ENCODE measurements around the gene FAM240B. TPM values are rescaled to one million over a fixed set of nuclear protein-coding genes. Genes with fewer than 3 reads are reported as not detected.

FAM240B gene
- total and polyA plus RNA-seq, 10 of the 15 experiments (the other 5 are each of a cell fraction or from before 2014, with no cell fraction given): not detected

DNA sequence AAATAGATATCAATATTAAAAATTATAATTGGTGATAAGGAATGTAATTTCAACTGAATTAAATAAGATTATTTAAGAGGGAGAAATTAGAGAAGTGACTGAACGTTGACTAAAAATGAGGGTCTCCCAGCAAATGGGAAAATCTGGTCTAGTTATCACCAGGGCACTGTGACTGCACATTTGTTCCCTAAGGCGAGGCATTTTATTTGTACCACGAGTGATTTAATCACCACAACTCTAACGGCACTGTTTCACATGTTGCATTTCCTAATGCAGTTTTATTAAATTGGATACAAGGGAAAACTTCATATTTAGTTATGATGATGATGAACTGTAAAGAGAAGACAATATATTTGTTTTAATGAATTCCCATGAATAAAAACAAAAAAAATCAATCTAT lies 26.4 kb upstream of the FAM240B start:
- ChIA-PET CTCF (no interaction called here), SMC1A (ENCODE audit: uncharacterized antibody, unreplicated experiment) (no interaction called here), POLR2A (no interaction called here), RAD21 (ENCODE audit: unreplicated experiment) (no interaction called here)
- H3K9ac ChIP-seq (ENCODE audit: control insufficient read depth, insufficient read depth, low read length): no peak overlapping the region
- no peak for TF ChIP-seq POLR2A (IDR thresholded peaks at IDR 0.05; ENCODE audit: low read depth, low read length)
- TF ChIP-seq SPI1 (IDR thresholded peaks at IDR 0.05; ENCODE audit: borderline replicate concordance, insufficient read depth, low read depth, low read length): no peak
- TF ChIP-seq RELA (IDR thresholded peaks at IDR 0.05; ENCODE audit: borderline replicate concordance, partially characterized antibody): no peak
- no peak for TF ChIP-seq RBBP5 (conservative IDR thresholded peaks at IDR 0.05)
- H3K27ac ChIP-seq (ENCODE audit: control insufficient read depth, insufficient read depth): no peak overlapping the region
- WGBS (ENCODE audit: insufficient coverage, insufficient replicate concordance, low lambda C conversion rate, missing lambda C conversion rate): 0% methylated on average over 4 of the region's 4 CpGs
- no peak overlapping the region for H3K4me3 ChIP-seq
- no peaks in the 10 kb centered on the region for H3K4me1 ChIP-seq (ENCODE audit: control insufficient read depth, insufficient read depth, low read length)
- H3K9me3 ChIP-seq (replicated peaks; ENCODE audit: control insufficient read depth, insufficient read depth, low read length): no peaks in the 10 kb centered on the region
- ATAC-seq: no peak
- intact Hi-C loops (cut with micrococcal nuclease; ENCODE audit: unreplicated experiment) (no loop called here), in situ Hi-C loops (cut with MboI) (no loop called here)
- no peak overlapping the region for H3K4me2 ChIP-seq (ENCODE audit: control insufficient read depth, insufficient read depth)
- no peaks in the 10 kb centered on the region for H3K36me3 ChIP-seq (ENCODE audit: control insufficient read depth in 2 of 2, insufficient read depth in 2 of 2, low read length in 1 of 2)
- no peak for FAIRE-seq
- DNase-seq (ENCODE audit: low read depth, low spot score): no peak
- no peaks in the 10 kb centered on the region for H3K27me3 ChIP-seq (replicated peaks in 1 of 2; ENCODE audit: control insufficient read depth in 2 of 2, insufficient read depth in 2 of 2, low read length in 1 of 2)
- H2AFZ ChIP-seq (ENCODE audit: control insufficient read depth, low read depth, low read length): no peak overlapping the region
- H4K20me1 ChIP-seq (ENCODE audit: control insufficient read depth, insufficient read depth): no peaks in the 10 kb centered on the region
- BruUV-seq (replicated peaks): no TSS peak
- H3K79me2 ChIP-seq (ENCODE audit: control insufficient read depth, insufficient read depth, low read length): no peaks in the 10 kb centered on the region

DNA sequence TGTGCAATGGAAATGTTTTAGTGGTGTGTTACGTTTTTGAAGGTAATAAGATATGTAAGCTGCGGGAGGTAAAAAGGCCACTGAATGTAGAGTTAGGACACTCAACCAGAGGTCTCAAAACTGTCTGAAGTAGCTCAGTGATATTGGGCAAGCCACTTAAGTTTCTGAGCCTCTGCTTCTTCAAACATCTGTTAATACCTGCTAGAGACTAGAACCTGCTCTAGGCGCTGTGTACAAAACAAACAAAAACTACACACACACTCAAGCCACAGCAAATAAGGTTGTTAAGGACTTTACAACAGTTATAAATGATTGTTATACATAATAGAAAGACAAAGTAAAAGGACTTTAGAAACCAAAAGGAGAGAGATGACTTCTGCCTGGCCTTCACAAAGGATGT lies 24.6 kb upstream of the FAM240B start:
- H3K4me3 ChIP-seq: no peak overlapping the region
- H3K9me3 ChIP-seq (replicated peaks; ENCODE audit: control insufficient read depth, insufficient read depth, low read length): no peaks in the 10 kb centered on the region
- no peaks in the 10 kb centered on the region for H3K79me2 ChIP-seq (ENCODE audit: control insufficient read depth, insufficient read depth, low read length)
- in situ Hi-C loops (cut with MboI): no loop called here
- no peaks in the 10 kb centered on the region for H3K4me1 ChIP-seq (ENCODE audit: control insufficient read depth, insufficient read depth, low read length)
- ChIA-PET CTCF (interaction anchor here (0.9 kb wide), 1 partner anchor 9 kb away, joined by 3 read pairs; no protein-coding TSS in a partner anchor), SMC1A (ENCODE audit: uncharacterized antibody, unreplicated experiment) (interaction anchor here (0.8 to 1.7 kb wide), 2 partner anchors 9 to 20 kb away, joined by 3 to 6 read pairs; no protein-coding TSS in a partner anchor), POLR2A (no interaction called here), RAD21 (ENCODE audit: unreplicated experiment) (no interaction called here)
- no peak for TF ChIP-seq RELA (IDR thresholded peaks at IDR 0.05; ENCODE audit: borderline replicate concordance, partially characterized antibody)
- TF ChIP-seq FOS (IDR thresholded peaks at IDR 0.05; ENCODE audit: borderline replicate concordance, extremely low read depth, insufficient read length): no peak
- no peak for TF ChIP-seq SKIL (IDR thresholded peaks at IDR 0.05; ENCODE audit: low read depth, poor library complexity, severe bottlenecking)
- no peak for TF ChIP-seq CREM (IDR thresholded peaks at IDR 0.05; ENCODE audit: low read depth)
- TF ChIP-seq, protein P1, sequence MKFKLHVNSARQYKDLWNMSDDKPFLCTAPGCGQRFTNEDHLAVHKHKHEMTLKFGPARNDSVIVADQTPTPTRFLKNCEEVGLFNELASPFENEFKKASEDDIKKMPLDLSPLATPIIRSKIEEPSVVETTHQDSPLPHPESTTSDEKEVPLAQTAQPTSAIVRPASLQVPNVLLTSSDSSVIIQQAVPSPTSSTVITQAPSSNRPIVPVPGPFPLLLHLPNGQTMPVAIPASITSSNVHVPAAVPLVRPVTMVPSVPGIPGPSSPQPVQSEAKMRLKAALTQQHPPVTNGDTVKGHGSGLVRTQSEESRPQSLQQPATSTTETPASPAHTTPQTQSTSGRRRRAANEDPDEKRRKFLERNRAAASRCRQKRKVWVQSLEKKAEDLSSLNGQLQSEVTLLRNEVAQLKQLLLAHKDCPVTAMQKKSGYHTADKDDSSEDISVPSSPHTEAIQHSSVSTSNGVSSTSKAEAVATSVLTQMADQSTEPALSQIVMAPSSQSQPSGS (IDR thresholded peaks at IDR 0.05; ENCODE audit: low read length): no peak
- no peak for TF ChIP-seq ASH2L (IDR thresholded peaks at IDR 0.05; ENCODE audit: borderline replicate concordance, low read depth)
- no peak for TF ChIP-seq KLF5 (IDR thresholded peaks at IDR 0.05; ENCODE audit: partially characterized antibody)
- no peaks in the 10 kb centered on the region for H3K27me3 ChIP-seq (replicated peaks in 1 of 2; ENCODE audit: control insufficient read depth in 2 of 2, insufficient read depth in 2 of 2, low read length in 1 of 2)
- FAIRE-seq: no peak
- BruUV-seq (replicated peaks): no TSS peak
- no peaks in the 10 kb centered on the region for H4K20me1 ChIP-seq (ENCODE audit: control insufficient read depth, insufficient read depth)
- no peak overlapping the region for H2AFZ ChIP-seq (ENCODE audit: control insufficient read depth, low read depth, low read length)
- ATAC-seq: no peak
- H3K4me2 ChIP-seq (ENCODE audit: control insufficient read depth, insufficient read depth): no peak overlapping the region
- no peak for DNase-seq (ENCODE audit: low read depth, low spot score)
- H3K27ac ChIP-seq (ENCODE audit: control insufficient read depth, insufficient read depth): no peak overlapping the region
- 79% methylated on average over 3 of the region's 3 CpGs for WGBS (ENCODE audit: insufficient coverage, insufficient replicate concordance, low lambda C conversion rate, missing lambda C conversion rate)
- no peaks in the 10 kb centered on the region for H3K36me3 ChIP-seq (ENCODE audit: control insufficient read depth in 2 of 2, insufficient read depth in 2 of 2, low read length in 1 of 2)
- intact Hi-C loops (cut with micrococcal nuclease; ENCODE audit: unreplicated experiment): no loop called here
- no peak overlapping the region for H3K9ac ChIP-seq (ENCODE audit: control insufficient read depth, insufficient read depth, low read length)
